Adipocyte (in vitro differentiated cells): ENCODE data around the gene SYNJ2.

Experiments
- DNase-seq: peaks from one replicate; pipeline ENCODE4 v3.0.0-alpha.2; 2015; ENCODE audit warnings: low read depth
- H3K27me3 ChIP-seq: replicated peaks from 2 replicates; pipeline ENCODE4 v1.7.0; 2013; ENCODE audit warnings: mild to moderate bottlenecking, low read length, moderate library complexity; ENCODE audit not compliant: control insufficient read depth, insufficient read depth
- H3K36me3 ChIP-seq: 2 replicates; pipeline ENCODE4 v1.7.0; 2013; ENCODE audit warnings: low read length, mild to moderate bottlenecking, moderate library complexity; ENCODE audit not compliant: control insufficient read depth, insufficient read depth, severe bottlenecking
- H3K4me1 ChIP-seq: 2 replicates; pipeline ENCODE4 v1.7.0; 2013; ENCODE audit warnings: mild to moderate bottlenecking, low read length, moderate library complexity; ENCODE audit not compliant: control insufficient read depth, insufficient read depth
- H3K4me3 ChIP-seq: 2 replicates; pipeline ENCODE4 v1.7.0; 2013; ENCODE audit warnings: mild to moderate bottlenecking, low read length, moderate library complexity
- H3K9ac ChIP-seq: 2 replicates; pipeline ENCODE4 v1.7.0; 2013; ENCODE audit warnings: mild to moderate bottlenecking, low read length, moderate library complexity
- H3K9me3 ChIP-seq: 2 replicates; pipeline ENCODE4 v1.7.0; 2013; ENCODE audit warnings: mild to moderate bottlenecking, low read length, moderate library complexity; ENCODE audit not compliant: control insufficient read depth

Gene SYNJ2

DNA sequence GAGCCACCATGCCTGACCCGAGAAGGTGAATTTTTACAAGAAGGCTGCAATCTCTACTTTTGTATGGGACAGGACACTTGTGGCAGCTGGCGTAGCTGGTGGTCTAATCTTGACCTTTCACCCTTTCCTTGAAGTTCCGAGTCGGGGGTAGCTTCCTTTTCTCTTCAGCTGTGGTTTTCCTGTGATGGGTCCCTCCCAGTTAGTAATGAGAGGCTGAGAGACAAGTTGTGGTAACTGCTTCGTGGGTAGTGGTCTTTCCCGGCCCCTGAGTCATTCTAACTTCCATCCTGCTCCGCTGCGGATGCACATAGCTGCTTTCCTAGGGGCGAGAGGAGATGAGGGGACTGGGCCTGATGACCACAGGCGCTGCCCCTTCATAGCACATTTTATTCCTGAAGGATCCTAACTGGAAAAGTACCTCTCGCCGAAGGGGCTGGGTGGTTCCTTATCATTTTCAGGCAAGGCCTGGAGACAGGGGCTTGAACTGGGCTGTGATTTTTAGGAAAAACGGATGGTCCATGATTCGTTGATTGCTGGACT lies 3.1 kb downstream of the SYNJ2 start:
- no peak for DNase-seq
- H3K27me3 ChIP-seq = no peaks in the 10 kb centered on the region
- no peak overlapping the region for H3K4me3 ChIP-seq
- H3K4me1 ChIP-seq = peaks cover 17% of the 10 kb centered on the region
- H3K9ac ChIP-seq = no peak overlapping the region
- H3K9me3 ChIP-seq = no peaks in the 10 kb centered on the region
- H3K36me3 ChIP-seq = no peaks in the 10 kb centered on the region

DNA sequence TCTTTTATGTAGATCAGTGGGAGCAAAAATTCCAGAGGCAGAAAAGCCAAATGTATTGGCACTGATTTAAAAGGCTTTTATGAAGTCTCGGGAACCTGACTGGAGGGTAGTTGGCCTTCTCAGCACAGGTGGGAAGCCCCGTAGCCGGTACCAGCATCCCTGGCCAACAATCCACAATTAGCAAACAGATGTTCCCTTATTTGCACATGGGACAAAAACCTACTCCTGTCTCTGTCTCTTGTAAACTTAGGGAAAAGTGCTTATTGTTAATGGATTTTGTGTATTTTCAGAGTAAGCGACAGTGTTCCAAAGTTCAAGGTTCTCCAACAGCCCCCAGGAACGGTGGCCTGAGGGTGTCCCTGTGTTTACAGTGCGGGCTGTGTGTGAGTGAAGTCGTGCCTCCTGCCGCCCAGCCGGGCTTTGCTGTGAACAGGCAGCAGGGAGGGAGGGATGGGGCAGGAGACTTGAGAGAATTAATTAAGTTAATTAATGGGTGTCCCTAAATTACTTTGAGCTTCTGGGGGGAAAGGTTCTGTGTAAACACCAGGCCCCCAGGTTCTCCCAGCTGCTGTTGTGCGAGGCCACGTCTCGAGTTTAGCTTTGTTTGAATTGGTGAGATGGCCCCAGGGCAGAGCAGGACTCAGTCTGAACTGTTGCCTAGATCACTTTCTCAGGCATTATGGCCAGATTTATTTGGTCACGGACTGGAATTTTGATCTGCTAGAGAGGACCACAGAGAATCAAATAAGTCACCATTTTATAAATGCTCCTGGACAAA lies 3.9 kb downstream of the SYNJ2 start:
- peak; percentile 72 for DNase-seq
- no peaks in the 10 kb centered on the region for H3K27me3 ChIP-seq
- no peak overlapping the region for H3K4me3 ChIP-seq
- H3K4me1 ChIP-seq = peaks cover 22% of the 10 kb centered on the region
- H3K9ac ChIP-seq = no peak overlapping the region
- no peaks in the 10 kb centered on the region for H3K36me3 ChIP-seq
- H3K9me3 ChIP-seq = no peaks in the 10 kb centered on the region

DNA sequence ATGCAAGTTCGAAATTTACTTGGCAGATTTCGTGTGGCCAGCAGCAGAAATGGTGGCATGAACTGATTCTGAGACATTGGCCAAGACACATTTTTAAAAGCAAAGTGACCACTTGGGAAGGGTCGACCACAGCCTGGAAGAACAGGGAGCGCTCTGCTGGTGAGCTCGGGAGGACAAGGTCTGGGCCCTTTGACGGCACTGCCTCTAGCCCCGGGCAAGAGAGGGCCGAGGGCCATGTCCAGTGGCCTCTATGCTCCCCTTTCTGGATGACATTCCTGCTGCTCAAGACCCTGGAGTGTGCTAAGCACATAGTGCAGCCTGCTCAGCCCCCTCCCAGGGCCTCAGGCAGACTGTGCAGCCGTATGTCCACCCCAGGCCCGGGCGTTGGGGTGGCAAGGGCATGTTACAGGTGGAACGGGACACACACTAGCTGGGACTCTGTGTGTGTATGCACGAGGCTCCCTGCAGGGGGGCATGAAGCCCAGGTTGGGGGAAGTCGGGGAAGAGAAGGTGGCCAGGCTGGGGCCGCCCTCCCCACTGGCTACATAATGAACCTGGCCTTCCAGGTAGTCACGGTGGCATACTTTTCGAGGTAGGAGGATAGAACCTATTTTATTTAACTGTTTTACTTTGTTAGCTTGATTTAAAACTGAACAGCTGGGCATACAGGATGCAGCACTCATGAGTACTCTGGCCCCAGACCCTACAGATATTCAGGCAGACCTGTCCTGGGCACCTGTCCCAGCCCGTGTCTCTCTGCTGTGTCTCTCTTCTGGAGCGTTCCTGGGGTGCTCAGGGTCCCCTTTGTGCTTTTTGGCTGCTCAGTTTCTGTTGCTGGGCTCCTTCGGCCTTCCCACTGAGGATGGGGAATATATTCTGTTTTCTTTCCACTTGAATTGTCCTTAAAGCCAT lies 6.4 kb downstream of the SYNJ2 start:
- no peak for DNase-seq
- Histone ChIP-seq H3K27me3 (no peaks in the 10 kb centered on the region), H3K9me3 (no peaks in the 10 kb centered on the region), H3K36me3 (no peaks in the 10 kb centered on the region), H3K4me1 (peaks cover 18% of the 10 kb centered on the region), H3K9ac (no peak overlapping the region), H3K4me3 (no peak overlapping the region)

DNA sequence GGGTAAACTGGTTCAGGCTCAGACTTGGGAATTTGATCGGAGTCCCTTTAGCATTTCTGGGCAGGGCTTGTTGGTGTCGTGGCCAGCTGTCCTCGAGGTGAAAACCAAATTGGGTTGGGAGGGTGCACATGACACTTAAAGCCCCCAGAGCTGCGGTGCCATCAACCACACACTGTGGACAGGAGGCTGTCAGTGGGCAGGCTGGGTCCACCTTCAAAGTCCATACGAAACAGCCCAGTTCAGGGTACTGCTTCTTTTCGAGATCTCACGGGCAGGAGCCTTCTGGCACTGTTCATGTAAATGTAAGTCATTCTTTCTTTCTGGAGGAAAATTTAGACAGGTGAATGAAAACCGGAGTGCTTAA lies 7.0 kb downstream of the SYNJ2 start:
- no peak overlapping the region for H3K9ac ChIP-seq
- no peaks in the 10 kb centered on the region for H3K36me3 ChIP-seq
- DNase-seq = no peak
- no peak overlapping the region for H3K4me3 ChIP-seq
- peaks cover 17% of the 10 kb centered on the region for H3K4me1 ChIP-seq
- H3K27me3 ChIP-seq = no peaks in the 10 kb centered on the region
- no peaks in the 10 kb centered on the region for H3K9me3 ChIP-seq

DNA sequence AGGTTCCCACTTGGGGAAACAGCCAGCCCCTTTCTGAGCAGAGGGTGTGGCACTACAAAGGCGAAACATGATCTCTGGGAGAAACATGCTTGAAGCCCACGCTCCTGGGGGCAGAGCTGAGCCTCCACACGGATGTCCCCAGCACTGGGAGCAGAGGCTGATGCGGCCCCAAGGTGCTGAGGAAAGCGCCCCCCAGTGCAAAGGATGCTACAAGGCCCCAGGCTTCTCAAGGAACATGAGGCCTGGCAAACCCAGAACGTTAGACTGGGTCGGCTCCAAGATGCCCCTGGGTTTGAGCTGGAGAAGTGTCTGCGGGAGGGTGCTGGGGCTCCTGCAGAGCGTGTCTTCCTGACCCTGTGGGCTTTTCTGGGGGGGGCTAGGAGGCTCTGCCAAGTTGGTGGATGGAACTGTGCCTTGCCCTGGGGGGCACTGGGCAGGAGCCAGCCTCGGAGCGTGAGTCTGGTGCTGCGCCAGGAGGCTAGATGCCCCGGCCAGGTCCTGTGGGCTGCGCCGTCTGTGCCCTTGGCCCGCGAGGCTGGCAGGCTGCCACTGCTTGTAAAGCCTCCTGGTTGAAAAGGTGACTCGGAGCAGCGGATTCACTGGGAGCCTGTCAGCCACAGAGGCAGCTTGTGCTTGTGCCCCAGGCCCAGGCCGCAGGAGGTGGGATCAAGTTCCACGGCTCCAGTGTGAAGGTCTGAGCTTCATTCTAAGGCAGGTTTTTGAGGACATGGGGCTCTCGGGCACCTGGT lies 8.1 kb downstream of the SYNJ2 start:
- H3K4me3 ChIP-seq = no peak overlapping the region
- H3K9me3 ChIP-seq = no peaks in the 10 kb centered on the region
- no peak overlapping the region for H3K9ac ChIP-seq
- H3K36me3 ChIP-seq = no peaks in the 10 kb centered on the region
- no peaks in the 10 kb centered on the region for H3K27me3 ChIP-seq
- peak; percentile 82 for DNase-seq
- H3K4me1 ChIP-seq = peaks cover 27% of the 10 kb centered on the region

DNA sequence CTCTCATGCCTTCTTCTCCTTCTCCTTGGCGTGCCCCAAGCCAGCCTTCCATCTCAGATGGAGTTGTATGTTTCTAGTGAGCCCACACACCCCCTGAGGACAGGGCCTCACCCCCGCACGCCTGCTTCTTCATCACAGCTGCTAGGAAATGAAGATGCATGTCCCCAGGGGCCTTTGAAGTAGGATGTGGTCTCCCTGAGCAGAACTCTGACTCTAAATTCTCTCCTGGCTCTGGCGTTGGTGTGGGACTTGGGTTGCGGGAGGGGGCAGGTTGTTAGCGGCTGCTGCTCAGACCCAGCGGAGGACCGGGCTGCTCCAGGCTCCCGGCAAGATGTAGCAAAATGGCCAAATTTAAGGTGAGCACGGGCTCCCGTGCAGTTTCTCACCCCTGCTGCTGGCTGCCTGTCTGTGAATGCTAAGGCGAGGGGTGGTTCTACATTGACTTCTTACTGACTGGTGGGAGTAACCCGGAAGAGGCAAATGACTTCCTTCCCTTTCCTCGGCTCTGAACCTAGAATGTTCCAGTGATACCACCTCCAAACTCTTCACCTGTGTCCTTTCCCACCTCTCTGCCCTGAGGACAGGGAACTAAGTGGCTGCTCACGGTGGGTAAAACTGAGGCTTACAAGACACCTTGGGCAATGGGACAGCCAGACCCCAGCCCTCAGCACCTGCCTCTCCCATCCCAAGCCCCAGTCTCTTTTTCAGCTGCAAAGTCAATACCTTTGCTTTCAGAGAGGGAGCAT lies 8.8 kb downstream of the SYNJ2 start:
- no peaks in the 10 kb centered on the region for H3K9me3 ChIP-seq
- no peaks in the 10 kb centered on the region for H3K36me3 ChIP-seq
- peaks cover 28% of the 10 kb centered on the region for H3K4me1 ChIP-seq
- H3K27me3 ChIP-seq = no peaks in the 10 kb centered on the region
- no peak overlapping the region for H3K4me3 ChIP-seq
- no peak overlapping the region for H3K9ac ChIP-seq
- no peak for DNase-seq

DNA sequence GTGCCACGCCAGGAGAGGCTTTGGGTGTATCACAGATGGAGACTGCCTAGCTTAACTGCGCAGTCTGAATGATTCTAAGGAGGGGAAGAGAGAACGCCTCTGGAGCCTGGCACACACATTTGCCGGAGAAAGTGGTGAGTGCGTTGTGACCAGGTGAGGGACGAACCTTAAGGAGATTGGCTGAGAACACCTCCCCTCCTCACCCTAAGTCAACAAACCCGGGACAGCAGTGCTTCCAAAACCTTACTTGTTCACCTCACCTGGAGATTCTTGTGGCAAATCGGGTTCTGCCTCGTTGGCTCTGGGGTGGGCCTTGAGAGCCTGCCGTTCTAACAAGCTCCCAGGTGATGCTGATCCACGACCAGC lies 9.4 kb downstream of the SYNJ2 start:
- Histone ChIP-seq H3K27me3 (no peaks in the 10 kb centered on the region), H3K9me3 (no peaks in the 10 kb centered on the region), H3K4me1 (peaks cover 26% of the 10 kb centered on the region), H3K9ac (no peak overlapping the region), H3K36me3 (no peaks in the 10 kb centered on the region), H3K4me3 (no peak overlapping the region)
- DNase-seq = no peak

DNA sequence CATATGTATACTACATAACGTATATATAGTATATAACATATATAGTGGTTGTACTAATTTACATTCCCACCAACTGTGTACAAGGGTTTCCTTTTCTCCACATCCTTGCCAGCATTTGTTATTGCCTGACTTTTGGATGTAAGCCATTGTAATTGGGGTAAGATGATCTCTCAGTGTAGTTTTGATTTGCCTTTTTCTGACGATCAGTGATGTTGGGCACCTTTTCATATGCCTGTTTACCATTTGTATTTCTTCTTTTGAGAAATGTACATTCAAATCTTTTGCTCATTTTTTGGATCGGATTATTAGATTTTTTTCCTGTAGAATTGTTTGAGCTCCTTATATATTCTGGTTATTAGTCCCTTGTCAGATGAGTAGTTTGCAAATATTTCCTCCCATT lies 11.4 kb downstream of the SYNJ2 start:
- no peak for DNase-seq
- Histone ChIP-seq H3K9me3 (no peaks in the 10 kb centered on the region), H3K27me3 (no peaks in the 10 kb centered on the region), H3K36me3 (no peaks in the 10 kb centered on the region), H3K4me1 (peaks cover 26% of the 10 kb centered on the region), H3K9ac (peak overlapping the region; percentile 17), H3K4me3 (peak overlapping the region; percentile 51)

DNA sequence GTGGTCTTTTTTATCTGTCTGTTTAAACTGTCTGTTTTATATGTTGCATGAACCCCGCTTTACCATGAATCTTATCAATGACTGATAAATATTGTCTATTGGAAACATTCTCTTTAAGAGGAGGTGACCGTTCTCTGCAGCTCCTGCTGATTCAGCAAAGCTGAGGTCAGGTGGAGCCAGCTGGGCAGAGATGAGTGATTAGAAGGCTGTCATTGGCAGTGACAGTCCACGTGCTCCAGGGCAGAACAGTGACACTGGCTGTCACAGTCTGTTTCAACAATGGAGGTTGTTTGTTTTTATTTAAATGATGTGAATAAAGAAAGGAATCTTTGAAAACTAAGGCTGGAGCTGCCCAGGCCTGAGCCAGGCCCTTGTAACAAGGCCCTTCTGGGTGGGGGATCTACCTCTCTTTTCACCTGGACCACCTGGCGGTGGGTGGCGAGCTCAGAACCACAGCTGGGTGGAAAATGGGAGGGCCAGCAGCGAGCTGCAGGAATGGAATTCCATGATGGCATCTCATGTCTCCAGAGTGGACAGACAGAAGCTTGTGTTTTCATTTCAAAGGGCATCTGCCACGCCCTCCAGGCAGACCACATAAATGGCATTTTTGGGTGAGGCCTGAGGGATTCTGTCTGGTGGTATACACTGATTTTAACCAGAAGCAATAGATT lies 12.6 kb downstream of the SYNJ2 start:
- peak; percentile 52 for DNase-seq
- Histone ChIP-seq H3K36me3 (no peaks in the 10 kb centered on the region), H3K9ac (peak overlapping the region; percentile 52), H3K4me1 (peaks cover 26% of the 10 kb centered on the region), H3K9me3 (no peaks in the 10 kb centered on the region), H3K4me3 (no peak overlapping the region), H3K27me3 (no peaks in the 10 kb centered on the region)

DNA sequence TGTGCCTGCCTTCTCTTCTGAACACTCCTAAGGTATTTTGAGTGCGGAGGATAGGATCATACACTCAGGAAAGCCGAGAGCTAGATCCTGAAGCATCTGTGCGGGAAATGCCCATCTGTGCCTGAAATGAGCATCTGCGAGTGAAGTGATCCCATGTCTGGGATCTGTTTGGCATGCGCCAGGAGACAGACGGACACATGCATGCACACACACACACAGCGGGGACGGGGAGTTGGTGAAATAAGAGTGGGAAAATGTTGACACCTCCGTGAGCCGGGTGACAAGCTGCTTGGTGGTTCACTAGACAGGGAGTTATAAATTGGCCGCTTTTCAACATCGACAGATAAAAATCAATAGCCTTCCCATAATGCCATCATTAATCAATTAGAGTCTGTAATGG lies 13.8 kb downstream of the SYNJ2 start:
- no peak for DNase-seq
- H3K9ac ChIP-seq = no peak overlapping the region
- no peaks in the 10 kb centered on the region for H3K27me3 ChIP-seq
- H3K4me1 ChIP-seq = peaks cover 19% of the 10 kb centered on the region
- no peak overlapping the region for H3K4me3 ChIP-seq
- no peaks in the 10 kb centered on the region for H3K36me3 ChIP-seq
- no peaks in the 10 kb centered on the region for H3K9me3 ChIP-seq
